ENCODE data around the gene CLCN1.

CLCN1 gene

DNA sequence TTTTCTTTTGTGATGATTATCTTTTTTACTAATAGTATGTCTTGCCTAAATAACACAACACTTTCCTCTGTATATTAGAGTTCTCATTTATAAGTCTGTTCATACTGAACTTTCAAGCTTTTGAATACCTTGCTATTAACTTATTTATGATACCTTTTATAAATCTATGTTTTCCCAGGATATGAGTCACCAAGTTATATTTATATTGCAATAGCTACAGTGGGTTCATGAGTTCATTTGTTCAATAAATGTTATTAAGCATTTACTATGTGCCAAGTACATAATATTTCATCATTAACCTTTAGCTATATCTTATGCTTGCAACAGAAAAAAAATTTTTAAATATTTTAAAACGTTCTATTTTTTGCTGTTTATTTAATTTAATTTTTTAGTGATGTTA lies 18.3 kb downstream of the CLCN1 start:
- no peak for DNase-seq (ENCODE audit: low read depth in 2 of 2)

DNA sequence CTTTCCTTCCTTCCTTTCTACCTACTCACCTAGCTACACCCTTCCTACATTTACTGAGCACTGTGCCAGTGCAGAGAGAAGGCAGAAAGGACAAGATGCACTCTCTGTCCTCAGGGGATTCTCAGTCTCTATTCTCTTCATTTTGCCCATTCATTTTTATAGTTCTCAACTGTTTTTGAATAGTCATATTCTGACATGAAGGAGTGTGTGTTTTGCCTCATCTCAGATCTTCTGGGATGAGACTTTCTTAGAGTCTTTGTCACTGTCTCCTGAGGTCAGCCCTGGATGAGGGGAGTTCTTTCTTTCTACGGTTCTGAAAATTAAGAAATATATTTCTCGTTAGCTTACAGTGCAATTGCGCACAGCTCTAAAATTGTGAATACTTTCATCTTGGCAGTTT lies 21.3 kb downstream of the CLCN1 start:
- no peak for DNase-seq (ENCODE audit: low read depth in 2 of 2)

DNA sequence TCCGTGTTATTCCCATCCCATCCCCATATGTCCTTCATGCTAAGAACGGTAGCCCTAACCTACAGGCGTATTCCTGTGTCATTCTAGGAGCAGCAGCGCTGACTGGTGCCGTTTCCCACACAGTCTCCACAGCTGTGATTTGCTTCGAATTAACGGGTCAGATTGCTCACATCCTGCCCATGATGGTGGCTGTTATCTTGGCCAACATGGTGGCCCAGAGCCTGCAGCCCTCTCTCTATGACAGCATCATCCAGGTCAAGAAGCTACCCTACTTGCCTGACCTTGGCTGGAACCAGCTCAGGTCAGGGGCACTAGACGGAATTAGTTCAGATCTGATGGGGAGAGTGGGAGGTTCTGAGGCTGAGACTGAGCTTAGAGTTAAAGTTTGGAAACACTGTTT lies 25.9 kb downstream of the CLCN1 start:
- DNase-seq (ENCODE audit: low read depth in 2 of 2): no peak

GRCh38 chr7:143343596-143343995 lies 27.7 kb downstream of the CLCN1 start:
- no peak for DNase-seq (ENCODE audit: low read depth in 2 of 2)

DNA sequence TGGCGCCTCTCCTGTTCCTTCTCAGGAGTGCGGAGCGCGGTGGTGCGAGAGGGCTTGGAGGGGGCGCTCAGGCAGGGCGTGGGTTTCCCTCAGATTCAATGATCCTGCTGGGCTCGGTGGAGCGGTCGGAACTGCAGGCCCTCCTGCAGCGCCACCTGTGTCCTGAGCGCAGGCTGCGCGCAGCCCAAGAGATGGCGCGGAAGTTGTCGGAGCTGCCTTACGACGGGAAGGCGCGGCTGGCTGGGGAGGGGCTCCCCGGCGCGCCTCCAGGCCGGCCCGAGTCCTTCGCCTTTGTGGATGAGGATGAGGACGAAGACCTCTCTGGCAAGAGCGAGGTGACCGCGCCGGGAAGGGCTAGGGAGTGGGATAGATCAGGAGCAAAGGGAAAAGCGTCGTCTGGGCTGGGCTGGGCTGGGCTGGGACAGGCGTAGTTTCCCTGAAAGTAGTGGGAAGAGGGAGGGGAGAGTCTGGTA lies 29.6 kb downstream of the CLCN1 start:
- no peak for DNase-seq (ENCODE audit: low read depth in 2 of 2)

DNA sequence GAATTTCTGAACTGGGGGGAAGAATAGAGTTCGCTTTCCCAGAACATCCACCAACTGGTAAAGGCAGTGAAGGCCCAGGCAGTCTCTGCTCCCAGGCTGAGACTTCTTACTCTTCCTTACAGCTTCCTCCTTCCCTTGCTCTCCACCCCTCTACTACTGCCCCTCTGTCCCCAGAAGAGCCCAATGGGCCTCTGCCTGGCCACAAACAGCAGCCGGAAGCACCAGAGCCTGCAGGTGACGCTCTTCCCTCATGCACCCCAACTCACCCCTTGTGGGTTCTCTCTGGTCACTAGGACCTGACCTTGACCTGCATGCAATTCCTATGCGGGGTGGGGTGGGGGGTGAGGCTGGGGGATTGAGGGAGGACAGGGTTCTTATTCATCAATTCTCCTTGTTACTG lies 30.1 kb downstream of the CLCN1 start:
- DNase-seq (ENCODE audit: low read depth in 2 of 2): no peak

DNA sequence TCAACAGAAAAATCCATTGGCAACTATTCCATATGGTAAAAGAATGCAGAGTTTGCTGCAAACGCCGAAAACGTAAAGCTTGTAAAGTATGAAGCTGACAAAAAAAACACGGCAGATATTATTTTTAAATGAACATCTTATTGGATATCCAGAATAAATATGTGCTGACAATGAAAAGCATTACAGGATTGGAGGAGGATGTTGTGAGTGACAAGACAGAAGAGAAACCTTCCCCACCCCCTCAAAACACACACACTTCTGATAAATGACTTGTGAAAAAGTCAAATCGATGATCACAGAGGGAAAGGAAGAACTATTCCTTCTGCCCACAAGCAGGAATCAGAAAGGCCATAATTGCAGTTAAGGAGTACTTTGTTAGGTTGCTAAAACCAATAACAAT lies 32.0 kb downstream of the CLCN1 start:
- no peak for DNase-seq (ENCODE audit: low read depth in 2 of 2)

- DNase-seq (ENCODE audit: low read depth in 2 of 2): no peak
Measured at GRCh38 chr7:143351060-143351459, 35.1 kb downstream of the CLCN1 start.

DNA sequence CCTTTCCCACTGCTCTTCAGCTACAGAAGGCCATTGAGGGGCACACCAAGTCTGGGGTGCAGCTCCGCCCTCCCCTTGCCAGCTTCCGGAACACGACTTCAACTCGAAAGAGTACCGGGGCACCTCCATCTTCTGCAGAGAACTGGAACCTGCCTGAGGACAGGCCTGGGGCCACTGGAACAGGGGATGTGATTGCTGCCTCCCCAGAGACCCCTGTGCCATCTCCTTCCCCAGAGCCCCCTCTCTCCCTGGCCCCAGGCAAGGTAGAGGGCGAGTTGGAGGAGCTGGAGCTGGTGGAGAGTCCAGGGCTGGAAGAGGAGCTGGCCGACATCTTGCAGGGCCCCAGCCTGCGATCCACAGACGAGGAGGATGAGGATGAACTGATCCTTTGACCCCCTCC lies 35.7 kb downstream of the CLCN1 start:
- no peak for DNase-seq (ENCODE audit: low read depth in 2 of 2)

GRCh38 chr7:143352531-143353002 lies 36.7 kb downstream of the CLCN1 start:
- DNase-seq (ENCODE audit: low read depth in 2 of 2): no peak

GRCh38 chr7:143354376-143354775 lies 38.5 kb downstream of the CLCN1 start:
- no peak for DNase-seq (ENCODE audit: low read depth in 2 of 2)

DNA sequence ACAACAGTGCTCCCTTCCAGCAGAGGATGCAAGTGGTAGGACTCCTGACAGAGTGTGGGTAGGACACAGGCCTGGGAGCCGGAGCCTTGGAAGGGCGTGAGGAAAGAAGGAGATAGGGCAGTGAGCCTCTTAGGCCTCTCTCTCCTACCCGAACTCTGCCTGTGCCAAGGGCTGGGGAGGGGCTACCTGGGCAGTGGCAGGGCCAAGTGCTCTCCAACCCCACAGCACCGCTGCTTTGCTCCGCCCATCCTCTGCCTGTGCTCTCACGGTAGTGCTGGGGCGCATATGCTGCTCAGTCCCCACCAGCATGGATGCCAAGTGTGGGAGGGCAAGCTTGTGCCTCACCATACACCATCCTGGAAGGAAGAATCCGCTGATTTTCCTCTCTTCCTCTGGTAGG lies 39.1 kb downstream of the CLCN1 start:
- DNase-seq (ENCODE audit: low read depth in 2 of 2): no peak

DNA sequence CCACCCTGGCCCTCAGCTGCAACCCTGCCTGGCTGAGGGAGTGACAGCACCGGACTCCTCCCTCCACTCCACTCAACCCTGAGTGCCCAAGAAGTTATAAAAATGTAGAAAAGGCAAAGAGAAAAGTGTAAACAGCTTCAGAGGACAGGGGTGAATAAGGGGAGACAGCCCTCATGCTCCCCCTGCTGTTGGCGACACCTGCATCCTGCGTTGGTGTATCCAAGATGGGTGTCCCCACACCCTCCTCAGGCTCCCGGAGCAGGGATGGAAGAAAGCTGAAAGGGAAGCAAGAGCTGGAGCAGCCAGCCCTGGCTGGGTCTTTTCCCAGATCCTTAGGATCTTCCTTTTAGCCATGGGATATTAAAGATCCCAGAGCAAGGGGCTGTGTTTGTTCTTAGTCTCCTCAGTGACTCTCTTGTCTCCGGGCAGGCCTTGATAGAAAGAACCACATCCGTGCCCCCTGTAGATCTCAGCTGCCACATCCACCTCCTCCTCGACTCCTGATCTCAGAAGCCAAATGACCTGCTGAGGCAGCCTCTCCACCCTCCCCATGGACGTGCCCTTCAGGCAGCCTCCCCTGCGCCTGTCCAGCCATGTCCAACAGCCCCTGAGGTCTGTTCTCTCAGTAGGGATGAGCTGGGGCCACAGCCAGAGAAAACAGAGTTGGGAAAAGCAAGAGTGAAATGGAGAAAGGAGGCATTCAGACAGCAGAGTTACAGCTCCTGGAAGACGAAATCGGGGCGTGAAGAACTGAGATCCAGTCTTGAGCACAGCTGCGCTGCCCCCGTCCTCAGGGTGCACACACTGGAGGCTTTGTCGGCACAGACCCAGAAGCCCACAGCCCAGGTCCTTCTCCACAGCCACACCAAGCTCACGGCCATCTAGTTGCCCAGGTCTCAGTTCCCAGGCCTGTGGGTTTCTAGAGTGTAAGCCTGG lies 39.8 kb downstream of the CLCN1 start:
- no peak for DNase-seq (ENCODE audit: low read depth in 2 of 2)

- no peak for DNase-seq (ENCODE audit: low read depth in 2 of 2)
Measured at GRCh38 chr7:143356414-143357050, 40.6 kb downstream of the CLCN1 start.

GRCh38 chr7:143358626-143359025 lies 42.7 kb downstream of the CLCN1 start:
- DNase-seq (ENCODE audit: low read depth in 2 of 2): no peak

GRCh38 chr7:143359771-143360353 lies 44.0 kb downstream of the CLCN1 start:
- no peak for DNase-seq (ENCODE audit: low read depth in 2 of 2)

DNA sequence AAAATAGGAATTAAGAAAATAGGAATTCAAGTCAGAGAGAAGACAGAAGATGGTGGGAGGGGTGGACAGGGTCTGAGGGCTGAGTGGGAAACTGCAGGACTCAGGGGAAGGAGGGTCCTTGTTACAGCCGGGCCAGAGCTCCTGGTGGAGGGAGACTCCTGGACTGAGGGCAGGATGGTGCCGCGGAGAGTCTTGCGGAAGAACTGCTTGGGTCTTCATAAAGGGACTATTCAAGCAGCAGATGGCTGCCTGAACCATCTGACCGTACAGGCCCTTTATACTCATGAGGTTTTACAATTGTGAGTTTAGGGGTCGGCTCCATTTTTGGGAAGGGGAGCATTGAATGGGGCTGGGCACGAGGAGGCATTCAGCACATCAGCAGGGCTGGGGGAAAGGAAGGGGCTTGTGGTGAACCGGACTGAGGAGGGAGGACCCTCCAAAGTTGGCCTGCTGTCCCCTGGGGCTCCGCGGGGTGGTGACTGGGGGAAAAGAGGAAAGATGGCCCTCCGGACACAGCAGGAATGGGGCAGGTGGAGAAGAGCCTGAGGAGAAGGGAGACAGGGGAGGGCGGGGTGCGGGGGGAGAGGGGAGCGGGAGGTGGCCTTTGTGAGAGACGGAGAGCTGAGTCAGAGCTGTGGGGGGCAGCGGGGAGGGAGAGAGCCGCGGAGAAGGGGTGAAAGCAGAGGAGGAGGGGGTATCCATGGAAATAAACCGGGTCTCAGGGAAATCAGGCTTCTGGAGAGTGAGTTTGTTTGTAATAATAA lies 45.1 kb downstream of the CLCN1 start:
- DNase-seq (ENCODE audit: low read depth in 2 of 2): no peak

GRCh38 chr7:143361552-143362130 lies 45.7 kb downstream of the CLCN1 start:
- no peak for DNase-seq (ENCODE audit: low read depth in 2 of 2)

DNA sequence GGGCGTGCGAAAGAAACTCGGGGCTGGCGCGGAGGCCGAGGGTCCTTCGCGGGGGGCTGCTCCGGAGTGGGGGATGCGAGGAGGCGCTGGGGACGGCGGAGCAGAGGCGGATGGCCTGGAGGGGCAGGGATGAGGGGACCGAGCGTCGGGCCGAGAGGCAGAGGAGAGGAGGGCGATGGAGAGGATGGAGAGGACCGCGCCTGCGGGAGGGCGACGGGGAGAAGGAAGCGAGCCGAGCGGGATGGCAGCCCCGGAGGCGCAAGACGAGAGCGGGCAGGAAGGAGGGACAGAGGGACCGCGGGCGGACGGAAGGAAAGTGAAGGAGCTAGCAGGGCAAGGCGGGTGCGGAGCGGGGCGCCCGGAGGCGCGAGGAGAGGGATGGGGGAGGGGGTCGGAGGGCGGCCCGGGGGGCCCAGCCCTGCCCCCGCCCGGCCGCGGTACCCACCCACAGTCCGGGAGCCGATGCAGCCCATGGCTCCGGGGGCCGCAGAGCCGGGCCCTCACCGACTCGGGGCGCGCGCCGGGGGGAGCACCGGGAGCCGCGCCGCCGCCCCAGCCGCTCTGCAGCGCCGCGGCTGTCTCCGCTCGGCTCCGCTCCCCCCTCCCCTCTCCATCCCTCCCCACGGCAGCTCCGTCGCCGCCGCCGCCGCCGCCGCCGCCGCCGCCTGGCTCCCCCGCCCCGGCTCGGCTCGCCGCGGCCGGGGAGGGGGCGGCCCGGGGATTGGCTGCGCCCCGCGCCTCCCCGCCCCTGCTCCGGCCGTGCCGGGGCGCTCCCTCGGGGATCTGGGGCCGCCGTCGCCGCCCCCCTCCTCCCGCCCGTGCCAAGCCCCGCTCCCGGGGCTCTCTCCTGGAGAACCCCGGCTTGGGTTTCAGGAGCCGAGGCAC lies 46.5 kb downstream of the CLCN1 start, which contains the start of gene FAM131B:
Gene FAM131B (minus strand): TSS at position 583 of the 885 bp plus-strand sequence. CDS start 110 bp downstream, at position 473.
- DNase-seq (ENCODE audit: low read depth in 2 of 2): no peak

All from fibroblast of skin of left quadriceps (primary cell).